MCF 10A (cell line): ENCODE results near the gene EXOSC10. TPM values are rescaled to one million over a fixed set of nuclear protein-coding genes. Genes with fewer than 3 reads are reported as not detected.

Source experiments
- BruUV-seq: library from RNA; stranded (reverse); fragments of 400-500 nt; replicated peaks from 2 replicates; lab custom pipeline; 2021; lab: Mats Ljungman, UMichigan
- CTCF ChIA-PET: fragments of 300-600 bp; sonication (Branson Sonifier 250); formaldehyde crosslinking; extraction: SDS; loops from one replicate; lab custom pipeline; 2021; ENCODE audit warnings: antibody characterized with exemption, inconsistent platforms; lab: Yijun Ruan, JAX
- POLR2A ChIA-PET: fragments of 300-600, 350-650 bp; sonication (Branson Sonifier 250); formaldehyde crosslinking; extraction: SDS; loops from one replicate; lab custom pipeline; 2020; ENCODE audit warnings: antibody characterized with exemption, inconsistent platforms; lab: Yijun Ruan, JAX
- DNase-seq: peaks from one replicate; pipeline ENCODE4 v3.0.0-alpha.2; 2018; ENCODE audit not compliant: unreplicated experiment
- H3K27ac Mint-ChIP-seq: one replicate; pipeline ENCODE4 v1.8.0; 2022; ENCODE audit warnings: mild to moderate bottlenecking, low read depth, mixed read lengths; ENCODE audit not compliant: unreplicated experiment
- H3K27me3 Mint-ChIP-seq: one replicate; pipeline ENCODE4 v1.8.0; 2022; ENCODE audit warnings: mixed read lengths; ENCODE audit not compliant: insufficient read depth, unreplicated experiment
- H3K36me3 Mint-ChIP-seq: one replicate; pipeline ENCODE4 v1.8.0; 2022; ENCODE audit warnings: mild to moderate bottlenecking, moderate library complexity, mixed read lengths; ENCODE audit not compliant: insufficient read depth, unreplicated experiment
- H3K4me1 Mint-ChIP-seq: one replicate; pipeline ENCODE4 v1.8.0; 2022; ENCODE audit warnings: mixed read lengths; ENCODE audit not compliant: insufficient read depth, unreplicated experiment
- H3K4me3 Mint-ChIP-seq: one replicate; pipeline ENCODE4 v1.8.0; 2022; ENCODE audit warnings: mild to moderate bottlenecking, moderate library complexity, mixed read lengths; ENCODE audit not compliant: unreplicated experiment
- H3K9me3 Mint-ChIP-seq: one replicate; pipeline ENCODE4 v1.8.0; 2022; ENCODE audit warnings: mixed read lengths; ENCODE audit not compliant: unreplicated experiment
- CTCF ChIP-seq: fragments of 200-600 bp; IDR thresholded peaks from one replicate; pipeline ENCODE4 v1.8.0; 2022; ENCODE audit warnings: antibody characterized with exemption, mild to moderate bottlenecking; ENCODE audit not compliant: unreplicated experiment
- intact Hi-C: fragments of 100-400 bp; cut with micrococcal nuclease; formaldehyde crosslinking; loops from 2 replicates; pipeline ENCODE4 v1.14.1; 2022
- total RNA-seq: library from RNA; stranded (reverse); gene quantifications from 2 replicates; pipeline ENCODE4 v1.2.3, GENCODE V29; 2022

The EXOSC10 gene
- total RNA-seq, 1 experiment from 2014 or later, result 65.1 TPM

GRCh38 chr1:11062965-11063401, 36.7 kb downstream of the EXOSC10 start:
- Mint-ChIP-seq H3K9me3 (no peaks in the 10 kb centered on the region), H3K4me1 (peaks cover 7% of the 10 kb centered on the region), H3K27me3 (no peaks in the 10 kb centered on the region), H3K4me3 (no peak overlapping the region), H3K27ac (no peak overlapping the region), H3K36me3 (peaks cover 68% of the 10 kb centered on the region)
- POLR2A ChIA-PET, result interaction anchor here (1.8 kb wide), 1 partner anchor 36 kb away, joined by 3 read pairs; the partner anchor contains the start of gene EXOSC10
- no TSS peak for BruUV-seq
- no peak for TF ChIP-seq CTCF
- no peak for DNase-seq
- intact Hi-C loops, result no loop called here
- CTCF ChIA-PET, result interaction anchor here (0.6 to 3.5 kb wide), 4 partner anchors 25 to 549 kb away, joined by 3 to 24 read pairs (median 4); no protein-coding TSS in a partner anchor

GRCh38 chr1:11061652-11062365, 37.9 kb downstream of the EXOSC10 start:
- Mint-ChIP-seq H3K4me1 (peaks cover 7% of the 10 kb centered on the region), H3K27ac (no peak overlapping the region), H3K27me3 (no peaks in the 10 kb centered on the region), H3K9me3 (no peaks in the 10 kb centered on the region), H3K36me3 (peaks cover 68% of the 10 kb centered on the region), H3K4me3 (no peak overlapping the region)
- intact Hi-C loops, result no loop called here
- TF ChIP-seq CTCF, result no peak
- CTCF ChIA-PET, result interaction anchor here (0.6 to 3.5 kb wide), 2 partner anchors 10 to 24 kb away, joined by 3 to 24 read pairs; no protein-coding TSS in a partner anchor
- DNase-seq, result no peak
- no TSS peak for BruUV-seq
- POLR2A ChIA-PET, result interaction anchor here (0.6 to 2.7 kb wide), 7 partner anchors 9 to 201 kb away, joined by 3 to 30 read pairs (median 5); partner anchors contain the start of genes EXOSC10 and MTOR

- Mint-ChIP-seq H3K36me3 (peaks cover 68% of the 10 kb centered on the region), H3K4me1 (peaks cover 7% of the 10 kb centered on the region), H3K4me3 (peak within 1 kb of the TSS; percentile 97), H3K27ac (peak within 1 kb of the TSS; percentile 92), H3K27me3 (no peaks in the 10 kb centered on the region), H3K9me3 (no peaks in the 10 kb centered on the region)
- TSS peak; percentile 87 for BruUV-seq
- peak; percentile 43 for TF ChIP-seq CTCF
- CTCF ChIA-PET, result interaction anchor here (1.0 to 3.5 kb wide), 2 partner anchors 22 to 182 kb away, joined by 3 to 24 read pairs; no protein-coding TSS in a partner anchor
- DNase-seq, result peak; percentile 88
- intact Hi-C loops, result loop anchor here (1.0 kb wide), 1 partner anchor 49 kb away; no protein-coding TSS in a partner anchor
- POLR2A ChIA-PET, result interaction anchor here (0.5 to 2.7 kb wide), 22 partner anchors 9 to 565 kb away, joined by 3 to 30 read pairs (median 4); partner anchors contain the start of genes EXOSC10, MTOR, TARDBP and UBIAD1
These were observed 39.5 kb downstream of the EXOSC10 start, which contains the start of gene SRM for GRCh38 chr1:11059968-11060830. Gene SRM, minus strand, starts transcription at chr1:11060018. Its CDS starts 75 bp downstream, at chr1:11059943.
